GM23338 (cell line): Measurements from ENCODE around the gene ZMYND8.

Source experiments
- CREB1 ChIP-seq: fragments of 250-450 bp; sonication (Bioruptor Pico); IDR thresholded peaks from 2 replicates; pipeline ENCODE4 v1.5.0; 2020; ENCODE audit warnings: low read depth, mild to moderate bottlenecking, moderate library complexity
- EZH2 ChIP-seq: fragments of 200-600 bp; sonication (generic); IDR thresholded peaks from one replicate; pipeline ENCODE4 v1.8.0; 2017; ENCODE audit warnings: antibody characterized with exemption, mild to moderate bottlenecking, low read depth; ENCODE audit not compliant: unreplicated experiment
- POLR2AphosphoS5 ChIP-seq: IDR thresholded peaks from 2 replicates; pipeline ENCODE4 v1.6.1; 2016; ENCODE audit warnings: antibody characterized with exemption, low read depth
- STAT1 ChIP-seq: IDR thresholded peaks from one replicate; pipeline ENCODE4 v1.6.1; 2016; ENCODE audit warnings: antibody characterized with exemption; ENCODE audit not compliant: unreplicated experiment
- TF ChIP-seq, protein P1 (sequence below), 2 experiments: fragments of 200-600 bp in 1 of 2; sonication (generic) in 1 of 2; conservative IDR thresholded peaks; 2 replicates each; pipeline versions ENCODE4 v1.5.1 to v1.6.1; 2016 to 2017; ENCODE audit warnings: antibody characterized with exemption in 2 of 2, low read depth in 2 of 2, mild to moderate bottlenecking in 2 of 2, moderate library complexity in 1 of 2
- TF ChIP-seq, protein P2 (sequence below): IDR thresholded peaks from one replicate; pipeline ENCODE4 v1.6.1; 2018; ENCODE audit warnings: antibody characterized with exemption; ENCODE audit not compliant: unreplicated experiment

- TF ChIP-seq, protein P1, sequence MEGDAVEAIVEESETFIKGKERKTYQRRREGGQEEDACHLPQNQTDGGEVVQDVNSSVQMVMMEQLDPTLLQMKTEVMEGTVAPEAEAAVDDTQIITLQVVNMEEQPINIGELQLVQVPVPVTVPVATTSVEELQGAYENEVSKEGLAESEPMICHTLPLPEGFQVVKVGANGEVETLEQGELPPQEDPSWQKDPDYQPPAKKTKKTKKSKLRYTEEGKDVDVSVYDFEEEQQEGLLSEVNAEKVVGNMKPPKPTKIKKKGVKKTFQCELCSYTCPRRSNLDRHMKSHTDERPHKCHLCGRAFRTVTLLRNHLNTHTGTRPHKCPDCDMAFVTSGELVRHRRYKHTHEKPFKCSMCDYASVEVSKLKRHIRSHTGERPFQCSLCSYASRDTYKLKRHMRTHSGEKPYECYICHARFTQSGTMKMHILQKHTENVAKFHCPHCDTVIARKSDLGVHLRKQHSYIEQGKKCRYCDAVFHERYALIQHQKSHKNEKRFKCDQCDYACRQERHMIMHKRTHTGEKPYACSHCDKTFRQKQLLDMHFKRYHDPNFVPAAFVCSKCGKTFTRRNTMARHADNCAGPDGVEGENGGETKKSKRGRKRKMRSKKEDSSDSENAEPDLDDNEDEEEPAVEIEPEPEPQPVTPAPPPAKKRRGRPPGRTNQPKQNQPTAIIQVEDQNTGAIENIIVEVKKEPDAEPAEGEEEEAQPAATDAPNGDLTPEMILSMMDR (conservative IDR thresholded peaks at IDR 0.05; ENCODE audit: low read depth in 2 of 2): no peak
- TF ChIP-seq POLR2AphosphoS5 (no peak), CREB1 (no peak), EZH2 (no peak), STAT1 (no peak)
- TF ChIP-seq, protein P2, sequence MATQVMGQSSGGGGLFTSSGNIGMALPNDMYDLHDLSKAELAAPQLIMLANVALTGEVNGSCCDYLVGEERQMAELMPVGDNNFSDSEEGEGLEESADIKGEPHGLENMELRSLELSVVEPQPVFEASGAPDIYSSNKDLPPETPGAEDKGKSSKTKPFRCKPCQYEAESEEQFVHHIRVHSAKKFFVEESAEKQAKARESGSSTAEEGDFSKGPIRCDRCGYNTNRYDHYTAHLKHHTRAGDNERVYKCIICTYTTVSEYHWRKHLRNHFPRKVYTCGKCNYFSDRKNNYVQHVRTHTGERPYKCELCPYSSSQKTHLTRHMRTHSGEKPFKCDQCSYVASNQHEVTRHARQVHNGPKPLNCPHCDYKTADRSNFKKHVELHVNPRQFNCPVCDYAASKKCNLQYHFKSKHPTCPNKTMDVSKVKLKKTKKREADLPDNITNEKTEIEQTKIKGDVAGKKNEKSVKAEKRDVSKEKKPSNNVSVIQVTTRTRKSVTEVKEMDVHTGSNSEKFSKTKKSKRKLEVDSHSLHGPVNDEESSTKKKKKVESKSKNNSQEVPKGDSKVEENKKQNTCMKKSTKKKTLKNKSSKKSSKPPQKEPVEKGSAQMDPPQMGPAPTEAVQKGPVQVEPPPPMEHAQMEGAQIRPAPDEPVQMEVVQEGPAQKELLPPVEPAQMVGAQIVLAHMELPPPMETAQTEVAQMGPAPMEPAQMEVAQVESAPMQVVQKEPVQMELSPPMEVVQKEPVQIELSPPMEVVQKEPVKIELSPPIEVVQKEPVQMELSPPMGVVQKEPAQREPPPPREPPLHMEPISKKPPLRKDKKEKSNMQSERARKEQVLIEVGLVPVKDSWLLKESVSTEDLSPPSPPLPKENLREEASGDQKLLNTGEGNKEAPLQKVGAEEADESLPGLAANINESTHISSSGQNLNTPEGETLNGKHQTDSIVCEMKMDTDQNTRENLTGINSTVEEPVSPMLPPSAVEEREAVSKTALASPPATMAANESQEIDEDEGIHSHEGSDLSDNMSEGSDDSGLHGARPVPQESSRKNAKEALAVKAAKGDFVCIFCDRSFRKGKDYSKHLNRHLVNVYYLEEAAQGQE: no peak
Measured at GRCh38 chr20:47274401-47275108, 81.9 kb downstream of the ZMYND8 start.
